ENCODE data around the gene ROBO2.

DNA sequence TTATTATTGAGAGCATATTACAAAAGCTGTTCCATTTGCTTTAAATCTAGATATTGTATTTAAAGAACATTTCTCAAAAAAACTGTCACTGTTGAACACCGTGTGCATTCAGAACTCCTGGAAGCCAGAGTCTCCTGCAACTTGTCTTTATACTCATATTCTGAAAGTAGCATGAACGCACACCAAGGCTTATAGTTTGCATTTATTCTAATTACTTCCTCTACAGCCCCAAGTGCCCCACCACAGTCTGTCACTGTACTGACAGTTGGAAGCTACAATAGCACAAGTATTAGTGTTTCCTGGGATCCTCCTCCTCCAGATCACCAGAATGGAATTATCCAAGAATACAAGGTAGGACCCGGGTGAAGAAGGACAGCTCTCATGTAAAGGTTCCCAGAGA, 537.4 kb downstream of the ROBO2 start:
- TF ChIP-seq, protein P1, sequence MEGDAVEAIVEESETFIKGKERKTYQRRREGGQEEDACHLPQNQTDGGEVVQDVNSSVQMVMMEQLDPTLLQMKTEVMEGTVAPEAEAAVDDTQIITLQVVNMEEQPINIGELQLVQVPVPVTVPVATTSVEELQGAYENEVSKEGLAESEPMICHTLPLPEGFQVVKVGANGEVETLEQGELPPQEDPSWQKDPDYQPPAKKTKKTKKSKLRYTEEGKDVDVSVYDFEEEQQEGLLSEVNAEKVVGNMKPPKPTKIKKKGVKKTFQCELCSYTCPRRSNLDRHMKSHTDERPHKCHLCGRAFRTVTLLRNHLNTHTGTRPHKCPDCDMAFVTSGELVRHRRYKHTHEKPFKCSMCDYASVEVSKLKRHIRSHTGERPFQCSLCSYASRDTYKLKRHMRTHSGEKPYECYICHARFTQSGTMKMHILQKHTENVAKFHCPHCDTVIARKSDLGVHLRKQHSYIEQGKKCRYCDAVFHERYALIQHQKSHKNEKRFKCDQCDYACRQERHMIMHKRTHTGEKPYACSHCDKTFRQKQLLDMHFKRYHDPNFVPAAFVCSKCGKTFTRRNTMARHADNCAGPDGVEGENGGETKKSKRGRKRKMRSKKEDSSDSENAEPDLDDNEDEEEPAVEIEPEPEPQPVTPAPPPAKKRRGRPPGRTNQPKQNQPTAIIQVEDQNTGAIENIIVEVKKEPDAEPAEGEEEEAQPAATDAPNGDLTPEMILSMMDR (IDR thresholded peaks at IDR 0.05): no peak
- no peak for TF ChIP-seq POLR2A (IDR thresholded peaks at IDR 0.05)

All from vagina (tissue), 2 donors.